Heart left ventricle (tissue), 16 donors: ENCODE results near the gene ELMO3. TPM values are rescaled to one million over a fixed set of nuclear protein-coding genes. Genes with fewer than 3 reads are reported as not detected.

Source experiments
- ATAC-seq, 4 donors: fragments of 200-7000 bp; cut with Tn5 transposase; one replicate each; pipeline ENCODE4 v1.9.1; 2020 to 2022; ENCODE audit warnings: moderate library complexity in 4 of 4, mild to moderate bottlenecking in 3 of 4, moderate number of reproducible peaks in 1 of 4
- DNase-seq, 5 donors: peaks; one replicate each; pipeline ENCODE4 v3.0.0-alpha.2; 2020
- H3K27ac ChIP-seq, 12 donors: fragments of 200-600 bp; sonication (generic) in 4 of 12; one replicate each; pipeline versions ENCODE4 v1.5.0 to v1.8.0; 2016 to 2022; ENCODE audit warnings: mild to moderate bottlenecking in 2 of 12
- H3K27me3 ChIP-seq, 9 donors: fragments of 200-600 bp; sonication (generic) in 2 of 9; one replicate each; pipeline versions ENCODE4 v1.5.1 to v1.8.0; 2016 to 2022; ENCODE audit warnings: mild to moderate bottlenecking in 3 of 9
- H3K36me3 ChIP-seq, 9 donors: fragments of 200-600 bp; sonication (generic) in 2 of 9; one replicate each; pipeline versions ENCODE4 v1.5.0 to v1.8.0; 2018 to 2022; ENCODE audit warnings: mild to moderate bottlenecking in 2 of 9
- H3K4me1 ChIP-seq, 12 donors: fragments of 200-600 bp; sonication (generic) in 4 of 12; one replicate each; pipeline versions ENCODE4 v1.5.0 to v1.8.0; 2016 to 2022; ENCODE audit warnings: mild to moderate bottlenecking in 3 of 12
- H3K4me3 ChIP-seq, 12 donors: fragments of 200-600 bp; sonication (generic) in 4 of 12; one replicate each; pipeline versions ENCODE4 v1.5.0 to v1.8.0; 2017 to 2022; ENCODE audit warnings: mild to moderate bottlenecking in 9 of 12, moderate library complexity in 4 of 12
- H3K9me3 ChIP-seq, 12 donors: fragments of 200-600 bp; sonication (generic) in 4 of 12; one replicate each; pipeline versions ENCODE4 v1.5.0 to v1.8.0; 2016 to 2022; ENCODE audit warnings: mild to moderate bottlenecking in 1 of 12
- POLR2A ChIP-seq, 2 donors: fragments of 450-650 bp; IDR thresholded peaks; one replicate each; pipeline ENCODE4 v1.6.1; 2017; ENCODE audit warnings: antibody characterized with exemption in 2 of 2, mild to moderate bottlenecking in 2 of 2, moderate library complexity in 2 of 2
- WGBS, 4 donors: extraction: QIAGEN DNeasy Blood & Tissue Kit in 2 of 4; methylation state at CpG; one replicate each; pipeline versions ENCODE4 v1.1.5 to v1.1.7; 2013 to 2018; 5-methylcytosine and 5-hydroxymethylcytosine counted together
- intact Hi-C, 10 donors: fragments of 100-400 bp; cut with DNase I; formaldehyde crosslinking; loops; one replicate each; pipeline versions ENCODE4 v1.11.1 to v1.14.2; 2022
- microRNA counts, 2 donors: library from miRNA; unstranded; fragments of <30 nt; microRNA quantifications; one replicate each; lab custom pipeline; 2016
- microRNA-seq, 4 donors: library from miRNA; unstranded; fragments of <30 nt; microRNA quantifications; one replicate each; pipeline versions ENCODE4 to v1.2.0, GENCODE V29; 2017 to 2020
- polyA plus RNA-seq, 2 donors: library from polyadenylated mRNA; stranded (reverse); fragments of 200-250 nt; gene quantifications; one replicate each; pipeline ENCODE4 v1.2.3, GENCODE V29; 2013
- total RNA-seq, 9 donors: library from RNA; depleted of rRNA in 2 of 9; stranded (reverse); fragments of >200 nt in 2 of 9; fragmentation: NEBNext Ultra II Directional in 3 of 9; extraction: Animal tissue kit (Norgen Biotek cat#: 25700) in 3 of 9; gene quantifications; one replicate each; pipeline versions ENCODE4 v1.1.0 to v1.2.4, GENCODE V29; 2016 to 2023
- TF ChIP-seq, protein P1 (sequence below), 12 donors: fragments of 200-600 bp; sonication (generic) in 4 of 12; IDR thresholded peaks; one replicate each; pipeline versions ENCODE4 v1.5.0 to v1.8.0; 2018 to 2022; ENCODE audit warnings: antibody characterized with exemption in 12 of 12, mild to moderate bottlenecking in 5 of 12
- donor health status: ischemic (EF 13 %, LVEDD 7.1; RV severe dilation, severe dysfunction).
- donor health status: healthy with polysubstance abuse.
- donor health status: DM: no; HTN: yes; CAD: no.
- donor health status: DM: no; HTN: no; CAD: no.
- donor health status: ischemic (EF 25% LVEDD 6.9; RV normal size, moderate dysfunction).
- donor health status: ischemic (EF 25% LVEDD 5.7; RV mildly dilated, moderate dysfunction).
- donor health status: healthy.
- donor health status: DM: yes; HTN: yes; CAD: no.
- donor health status: ischemic (EF 35%, LVEDD 5.7; RV mildly dilated, moderate dysfunction).
- donor health status: nonischemic (EF 11% LVEDD 7.7; RV severe dilation, severe dysfunction).
- donor health status: DM: yes; HTN: yes; CAD: no.
- donor health status: PGD.
- donor health status: ischemic (EF 29% LVEDD 5.4; RV normal size, mild dysfunction).
- donor health status: nonischemic (EF 23%, LVEDD 6.1; RV moderate dilation, normal function).

Gene ELMO3
- total and polyA plus RNA-seq, 11 donors: 0.32 to 1.8 (median 0.68) TPM

DNA sequence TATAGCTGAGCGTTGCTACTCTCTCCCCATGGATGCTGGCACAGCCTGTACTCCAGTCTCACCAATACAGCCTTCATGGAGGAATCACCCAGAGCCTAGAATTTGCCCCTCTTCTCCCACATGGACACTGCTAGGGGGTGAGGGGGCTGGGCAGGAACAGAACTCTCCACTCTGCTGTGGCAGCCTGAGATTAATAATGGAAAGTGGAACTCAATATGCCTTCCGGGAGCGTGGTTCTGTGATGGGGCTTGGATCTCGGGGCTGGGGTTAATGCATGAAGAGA is 51.1 kb downstream of the ELMO3 start:
- DNase-seq (peak in 2 of 5 donors; percentile 18 to 19), ATAC-seq (no peak)
- H3K9me3 ChIP-seq: no peaks in the 10 kb centered on the region
- peaks cover 0 to 10% (median 0%) of the 10 kb centered on the region in 9 donors for H3K27me3 ChIP-seq
- TF ChIP-seq POLR2A (IDR thresholded peaks at IDR 0.05): no peak
- WGBS, 4 donors: 72 to 85% (median 78%) methylated on average over 4 of the region's 4 CpGs
- intact Hi-C loops: no loop called here
- H3K4me3 ChIP-seq: no peak overlapping the region
- H3K36me3 ChIP-seq: no peaks in the 10 kb centered on the region
- H3K4me1 ChIP-seq: peaks cover 9 to 44% (median 26%) of the 10 kb centered on the region in 12 donors
- no peak overlapping the region for H3K27ac ChIP-seq

- 94 to 99% (median 96%) methylated on average over 4 of the region's 4 CpGs for WGBS, 4 donors
- peak in 2 of 5 donors; percentile 11 to 18 for DNase-seq
- peaks cover 0 to 10% (median 0%) of the 10 kb centered on the region in 9 donors for H3K27me3 ChIP-seq
- no peak for ATAC-seq
- intact Hi-C loops: no loop called here
- no peaks in the 10 kb centered on the region for H3K36me3 ChIP-seq
- no peaks in the 10 kb centered on the region for H3K9me3 ChIP-seq
- H3K27ac ChIP-seq: no peak overlapping the region
- no peak for TF ChIP-seq POLR2A (IDR thresholded peaks at IDR 0.05)
- TF ChIP-seq, protein P1, sequence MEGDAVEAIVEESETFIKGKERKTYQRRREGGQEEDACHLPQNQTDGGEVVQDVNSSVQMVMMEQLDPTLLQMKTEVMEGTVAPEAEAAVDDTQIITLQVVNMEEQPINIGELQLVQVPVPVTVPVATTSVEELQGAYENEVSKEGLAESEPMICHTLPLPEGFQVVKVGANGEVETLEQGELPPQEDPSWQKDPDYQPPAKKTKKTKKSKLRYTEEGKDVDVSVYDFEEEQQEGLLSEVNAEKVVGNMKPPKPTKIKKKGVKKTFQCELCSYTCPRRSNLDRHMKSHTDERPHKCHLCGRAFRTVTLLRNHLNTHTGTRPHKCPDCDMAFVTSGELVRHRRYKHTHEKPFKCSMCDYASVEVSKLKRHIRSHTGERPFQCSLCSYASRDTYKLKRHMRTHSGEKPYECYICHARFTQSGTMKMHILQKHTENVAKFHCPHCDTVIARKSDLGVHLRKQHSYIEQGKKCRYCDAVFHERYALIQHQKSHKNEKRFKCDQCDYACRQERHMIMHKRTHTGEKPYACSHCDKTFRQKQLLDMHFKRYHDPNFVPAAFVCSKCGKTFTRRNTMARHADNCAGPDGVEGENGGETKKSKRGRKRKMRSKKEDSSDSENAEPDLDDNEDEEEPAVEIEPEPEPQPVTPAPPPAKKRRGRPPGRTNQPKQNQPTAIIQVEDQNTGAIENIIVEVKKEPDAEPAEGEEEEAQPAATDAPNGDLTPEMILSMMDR (IDR thresholded peaks at IDR 0.05): no peak
- H3K4me3 ChIP-seq: no peak overlapping the region
- peaks cover 2 to 22% (median 13%) of the 10 kb centered on the region in 12 donors for H3K4me1 ChIP-seq
Measured at GRCh38 chr16:67252609-67253497, 53.9 kb downstream of the ELMO3 start.

MicroRNAs encoded within 50 kb of the gene (microRNA counts, 767-probe panel; counts per million panel counts)
- microRNA hsa-miR-328 (lab: Ali Mortazavi, UCI): 1,472 to 1,754 counts per million in 2 donors

Small RNA genes within 50 kb of the gene (microRNA-seq; reads per million reads assigned to microRNA genes)
- 154 to 533 (median 271) reads per million in 4 donors for gene MIR328

Other genes starting within 250 kb of the ELMO3 start
- 1 to 10 TPM in 3 of 9 donors, under 1 TPM in 6; 0.51 to 1.7 (median 0.88) TPM for gene CES3, start 237.9 kb upstream of the ELMO3 start, total RNA-seq
- 1 to 10 TPM in 1 of 2 donors, under 1 TPM in 1; 0.08 to 1.1 TPM for gene CES3, start 237.9 kb upstream of the ELMO3 start, polyA plus RNA-seq
- 10 to 100 TPM in 2 of 9 donors, 1 to 10 TPM in 7; 3.5 to 26.8 (median 7.1) TPM for gene CES4A, start 210.5 kb upstream of the ELMO3 start, total RNA-seq
- 10 to 100 TPM in 1 of 2 donors, 1 to 10 TPM in 1; 8.1 to 16.6 TPM for gene CES4A, start 210.5 kb upstream of the ELMO3 start, polyA plus RNA-seq
- gene CBFB, start 170.0 kb upstream of the ELMO3 start, total RNA-seq: 10 to 100 TPM; 16.4 to 53.6 (median 28.1) TPM
- gene CBFB, start 170.0 kb upstream of the ELMO3 start, polyA plus RNA-seq: 10 to 100 TPM; 11.3 to 41.0 TPM
- gene PHAF1, start 89.2 kb upstream of the ELMO3 start, total RNA-seq: 10 to 100 TPM in 5 of 9 donors, 1 to 10 TPM in 4; 8.4 to 17.8 (median 11.6) TPM
- gene PHAF1, start 89.2 kb upstream of the ELMO3 start, polyA plus RNA-seq: 10 to 100 TPM in 1 of 2 donors, 1 to 10 TPM in 1; 5.6 to 11.6 TPM
- 10 to 100 TPM in 5 of 9 donors, 1 to 10 TPM in 4; 8.6 to 17.5 (median 11.9) TPM for gene B3GNT9, start 48.1 kb upstream of the ELMO3 start, total RNA-seq
- 10 to 100 TPM in 1 of 2 donors, 1 to 10 TPM in 1; 6.4 to 16.9 TPM for gene B3GNT9, start 48.1 kb upstream of the ELMO3 start, polyA plus RNA-seq
- gene TRADD, start 39.2 kb upstream of the ELMO3 start, total RNA-seq: 10 to 100 TPM in 4 of 9 donors, 1 to 10 TPM in 5; 4.7 to 14.3 (median 8.4) TPM
- gene TRADD, start 39.2 kb upstream of the ELMO3 start, polyA plus RNA-seq: 10 to 100 TPM in 1 of 2 donors, 1 to 10 TPM in 1; 6.8 to 16.2 TPM
- gene FBXL8, start 39.2 kb upstream of the ELMO3 start, total RNA-seq: 10 to 100 TPM in 1 of 9 donors, 1 to 10 TPM in 8; 5.0 to 13.4 (median 7.2) TPM
- gene FBXL8, start 39.2 kb upstream of the ELMO3 start, polyA plus RNA-seq: 1 to 10 TPM; 5.4 to 9.2 TPM
- gene HSF4, start 34.4 kb upstream of the ELMO3 start, total RNA-seq: 10 to 100 TPM; 11.6 to 62.4 (median 35.4) TPM
- 10 to 100 TPM in 1 of 2 donors, 1 to 10 TPM in 1; 5.9 to 62.5 TPM for gene HSF4, start 34.4 kb upstream of the ELMO3 start, polyA plus RNA-seq
- 100 to 1,000 TPM in 1 of 9 donors, 10 to 100 TPM in 8; 64.9 to 119 (median 77.4) TPM for gene NOL3, start 28.6 kb upstream of the ELMO3 start, total RNA-seq
- gene NOL3, start 28.6 kb upstream of the ELMO3 start, polyA plus RNA-seq: 100 to 1,000 TPM; 112 to 121 TPM
- 10 to 100 TPM in 5 of 9 donors, 1 to 10 TPM in 4; 4.1 to 21.6 (median 11.1) TPM for gene MATCAP1, start 15.2 kb upstream of the ELMO3 start, total RNA-seq
- gene MATCAP1, start 15.2 kb upstream of the ELMO3 start, polyA plus RNA-seq: 10 to 100 TPM; 10.2 to 15.5 TPM
- gene EXOC3L1, start 9.0 kb upstream of the ELMO3 start, total RNA-seq: 1 to 10 TPM; 1.9 to 9.1 (median 2.8) TPM
- 1 to 10 TPM; 3.4 to 7.0 TPM for gene EXOC3L1, start 9.0 kb upstream of the ELMO3 start, polyA plus RNA-seq
- gene E2F4, start 7.0 kb upstream of the ELMO3 start, total RNA-seq: 10 to 100 TPM; 25.2 to 71.3 (median 33.7) TPM
- gene E2F4, start 7.0 kb upstream of the ELMO3 start, polyA plus RNA-seq: 10 to 100 TPM; 29.3 to 41.4 TPM
- 10 to 100 TPM in 6 of 9 donors, 1 to 10 TPM in 3; 6.2 to 21.8 (median 11.9) TPM for gene TMEM208, start 28.0 kb downstream of the ELMO3 start, total RNA-seq
- gene TMEM208, start 28.0 kb downstream of the ELMO3 start, polyA plus RNA-seq: 10 to 100 TPM; 49.5 to 79.7 TPM
- 10 to 100 TPM in 8 of 9 donors, 1 to 10 TPM in 1; 9.6 to 30.3 (median 18.0) TPM for gene FHOD1, start 48.4 kb downstream of the ELMO3 start, total RNA-seq
- 10 to 100 TPM; 13.1 to 26.6 TPM for gene FHOD1, start 48.4 kb downstream of the ELMO3 start, polyA plus RNA-seq
- 1 to 10 TPM in 6 of 9 donors, under 1 TPM in 3; 0.16 to 2.0 (median 1.3) TPM for gene SLC9A5, start 49.8 kb downstream of the ELMO3 start, total RNA-seq
- 1 to 10 TPM in 1 of 2 donors, under 1 TPM in 1; 0.29 to 1.0 TPM for gene SLC9A5, start 49.8 kb downstream of the ELMO3 start, polyA plus RNA-seq
- 1 to 10 TPM in 4 of 9 donors, under 1 TPM in 5; 0.44 to 4.0 (median 0.94) TPM for gene PLEKHG4, start 80.4 kb downstream of the ELMO3 start, total RNA-seq
- gene PLEKHG4, start 80.4 kb downstream of the ELMO3 start, polyA plus RNA-seq: 1 to 10 TPM; 1.2 to 1.4 TPM
- gene KCTD19, start 127.6 kb downstream of the ELMO3 start, total RNA-seq: under 1 TPM in 1 of 9 donors, not detected in 8; 0.29 TPM
- under 1 TPM in 1 of 2 donors, not detected in 1; 0.19 TPM for gene KCTD19, start 127.6 kb downstream of the ELMO3 start, polyA plus RNA-seq
- gene LRRC36, start 127.7 kb downstream of the ELMO3 start, total RNA-seq: under 1 TPM in 1 of 9 donors, not detected in 8; 0.27 TPM
- under 1 TPM; 0.15 to 0.42 TPM for gene LRRC36, start 127.7 kb downstream of the ELMO3 start, polyA plus RNA-seq
- gene TPPP3, start 194.4 kb downstream of the ELMO3 start, total RNA-seq: 10 to 100 TPM in 5 of 9 donors, 1 to 10 TPM in 4; 7.0 to 17.0 (median 10.2) TPM
- 10 to 100 TPM; 13.4 to 20.1 TPM for gene TPPP3, start 194.4 kb downstream of the ELMO3 start, polyA plus RNA-seq
- 10 to 100 TPM in 1 of 9 donors, 1 to 10 TPM in 8; 3.5 to 11.6 (median 5.4) TPM for gene ZDHHC1, start 217.3 kb downstream of the ELMO3 start, total RNA-seq
- gene ZDHHC1, start 217.3 kb downstream of the ELMO3 start, polyA plus RNA-seq: 1 to 10 TPM; 2.7 to 5.1 TPM
- gene HSD11B2, start 232.0 kb downstream of the ELMO3 start, total RNA-seq: under 1 TPM in 8 of 9 donors, not detected in 1; 0.32 to 1.00 (median 0.59) TPM
- gene HSD11B2, start 232.0 kb downstream of the ELMO3 start, polyA plus RNA-seq: under 1 TPM; 0.15 to 0.26 TPM